Mammary microvascular endothelial cell (primary cell): ENCODE data around the gene HSPA12A. TPM values are rescaled to one million over a fixed set of nuclear protein-coding genes. Genes with fewer than 3 reads are reported as not detected.

Experiments
- total RNA-seq: library from RNA; depleted of rRNA; stranded (reverse); fragments of >200 nt; gene quantifications from 2 replicates; pipeline ENCODE4 v1.2.3, GENCODE V29; 2015

HSPA12A gene
- total RNA-seq: under 0.01 and 0.05 TPM in 2 replicates

DNA sequence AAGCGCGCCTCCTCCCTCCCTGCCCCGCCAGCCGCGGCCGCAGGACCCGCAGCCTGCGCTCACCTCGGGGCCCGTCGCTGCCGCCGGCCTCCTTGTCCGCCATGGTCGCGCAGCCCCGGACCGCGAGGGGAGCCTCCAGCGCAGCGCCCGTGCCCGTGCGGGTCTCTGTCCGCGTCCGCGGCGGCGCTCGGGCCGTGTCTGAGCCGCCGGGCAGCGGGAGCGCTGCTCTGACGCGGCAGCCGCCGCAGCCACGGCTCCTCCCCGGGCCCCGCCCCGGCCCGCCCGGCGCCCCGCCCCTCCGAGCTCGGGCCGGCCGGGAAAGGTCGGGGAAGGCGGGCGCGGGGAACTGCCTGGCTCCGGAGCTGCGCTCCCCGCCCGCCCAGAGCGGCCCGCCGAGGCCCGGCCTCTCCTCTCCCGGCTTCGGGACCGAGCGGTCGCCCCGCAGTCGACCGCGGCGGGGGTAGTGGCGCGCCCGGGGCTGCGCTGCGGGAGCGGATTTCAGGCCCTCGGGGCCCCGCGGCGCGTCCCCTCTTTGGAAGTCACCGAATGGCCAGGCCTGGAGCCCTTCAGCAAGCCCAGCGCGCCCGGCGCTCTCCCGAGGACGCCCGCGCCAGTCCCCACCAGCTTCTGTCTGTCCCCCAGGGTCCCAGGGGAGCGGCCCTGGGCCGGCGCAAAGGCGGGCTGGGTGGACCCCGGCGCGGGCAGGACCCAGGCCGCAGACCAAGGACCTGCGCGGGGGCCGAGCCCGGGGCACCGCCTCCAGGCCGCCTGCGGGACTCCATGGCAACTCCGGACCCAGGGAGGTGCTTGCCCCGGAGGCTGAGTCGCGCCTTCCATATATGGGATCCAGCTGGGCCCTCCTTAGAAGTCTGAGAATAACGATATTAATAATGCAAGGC, at the start of gene HSPA12A:
Gene HSPA12A (minus strand): TSS at position 200 of the 899 bp plus-strand sequence. CDS start 97 bp downstream, at position 103.

Other genes starting within 250 kb of the HSPA12A start
- gene PNLIP, start 196.6 kb downstream of the HSPA12A start, total RNA-seq: not detected in 2 replicates
- not detected in 2 replicates for gene PNLIPRP1, start 151.6 kb downstream of the HSPA12A start, total RNA-seq
- gene PNLIPRP2, start 121.6 kb downstream of the HSPA12A start, total RNA-seq: not detected in 2 replicates
- not detected in 2 replicates for gene ENO4, start 106.9 kb upstream of the HSPA12A start, total RNA-seq